ENCODE data around the gene ARMC5. TPM values are rescaled to one million over a fixed set of nuclear protein-coding genes. Genes with fewer than 3 reads are reported as not detected.
"Not testable (repeated sequence)": the region's sequence is repeated elsewhere in the genome, so short reads cannot be mapped to it uniquely, and the experiment has no call there.

Gene ARMC5, protein sequence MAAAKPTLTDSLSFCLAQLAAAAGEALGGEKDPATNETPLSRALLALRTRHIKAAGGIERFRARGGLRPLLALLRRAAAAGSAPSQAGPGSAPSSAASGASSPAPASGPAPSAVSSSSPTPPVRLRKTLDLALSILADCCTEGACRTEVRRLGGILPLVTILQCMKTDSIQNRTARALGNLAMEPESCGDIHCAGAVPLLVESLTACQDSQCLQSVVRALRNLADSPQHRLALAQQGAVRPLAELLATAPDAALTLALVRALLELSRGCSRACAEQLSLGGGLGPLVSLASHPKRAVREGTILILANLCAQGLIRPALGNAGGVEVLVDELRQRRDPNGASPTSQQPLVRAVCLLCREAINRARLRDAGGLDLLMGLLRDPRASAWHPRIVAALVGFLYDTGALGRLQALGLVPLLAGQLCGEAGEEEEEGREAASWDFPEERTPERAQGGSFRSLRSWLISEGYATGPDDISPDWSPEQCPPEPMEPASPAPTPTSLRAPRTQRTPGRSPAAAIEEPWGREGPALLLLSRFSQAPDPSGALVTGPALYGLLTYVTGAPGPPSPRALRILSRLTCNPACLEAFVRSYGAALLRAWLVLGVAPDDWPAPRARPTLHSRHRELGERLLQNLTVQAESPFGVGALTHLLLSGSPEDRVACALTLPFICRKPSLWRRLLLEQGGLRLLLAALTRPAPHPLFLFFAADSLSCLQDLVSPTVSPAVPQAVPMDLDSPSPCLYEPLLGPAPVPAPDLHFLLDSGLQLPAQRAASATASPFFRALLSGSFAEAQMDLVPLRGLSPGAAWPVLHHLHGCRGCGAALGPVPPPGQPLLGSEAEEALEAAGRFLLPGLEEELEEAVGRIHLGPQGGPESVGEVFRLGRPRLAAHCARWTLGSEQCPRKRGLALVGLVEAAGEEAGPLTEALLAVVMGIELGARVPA
- total RNA-seq, result 39.3 TPM

- peak; percentile 98 to 99 (median 98) for DNase-seq (ENCODE audit: low read depth in 2 of 3, low spot score in 2 of 3)
Measured at GRCh38 chr16:31458844-31459686, at the start of gene ARMC5. Gene ARMC5 (plus strand): TSS chr16:31459501. CDS start chr16:31459525, 24 bp downstream.

GRCh38 chr16:31410082-31410481, 49.2 kb upstream of the ARMC5 start:
- DNase-seq (ENCODE audit: low read depth in 2 of 3, low spot score in 2 of 3), result no peak

DNA sequence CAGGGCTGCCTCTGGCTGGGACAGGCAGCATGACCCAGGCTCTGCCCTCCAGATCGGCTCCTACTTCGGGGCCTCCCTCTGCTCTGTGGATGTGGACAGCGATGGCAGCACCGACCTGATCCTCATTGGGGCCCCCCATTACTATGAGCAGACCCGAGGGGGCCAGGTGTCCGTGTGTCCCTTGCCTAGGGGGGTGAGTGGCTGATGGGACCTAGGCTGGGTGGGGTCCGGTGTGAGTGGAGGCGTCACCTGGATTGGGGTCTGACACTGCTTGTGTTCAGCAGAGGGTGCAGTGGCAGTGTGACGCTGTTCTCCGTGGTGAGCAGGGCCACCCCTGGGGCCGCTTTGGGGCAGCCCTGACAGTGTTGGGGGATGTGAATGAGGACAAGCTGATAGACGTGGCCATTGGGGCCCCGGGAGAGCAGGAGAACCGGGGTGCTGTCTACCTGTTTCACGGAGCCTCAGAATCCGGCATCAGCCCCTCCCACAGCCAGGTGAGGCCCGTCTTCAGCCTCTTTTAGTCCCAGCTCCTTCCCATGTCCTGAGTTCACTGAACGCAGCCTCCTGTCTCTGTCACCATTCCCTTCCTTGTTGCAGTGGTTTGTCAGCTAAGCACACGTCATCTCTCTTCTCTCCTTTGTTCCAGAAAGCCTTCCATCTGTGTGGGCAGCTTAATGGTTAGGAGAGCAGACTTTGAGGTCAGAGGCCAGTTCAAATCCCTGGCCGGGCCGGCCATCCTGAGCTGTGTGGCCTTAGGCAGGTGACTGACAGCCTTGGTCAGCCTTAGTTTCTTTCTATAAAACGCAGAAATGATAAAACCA, 48.1 kb upstream of the ARMC5 start:
- DNase-seq (ENCODE audit: low read depth in 2 of 3, low spot score in 2 of 3), result no peak

DNA sequence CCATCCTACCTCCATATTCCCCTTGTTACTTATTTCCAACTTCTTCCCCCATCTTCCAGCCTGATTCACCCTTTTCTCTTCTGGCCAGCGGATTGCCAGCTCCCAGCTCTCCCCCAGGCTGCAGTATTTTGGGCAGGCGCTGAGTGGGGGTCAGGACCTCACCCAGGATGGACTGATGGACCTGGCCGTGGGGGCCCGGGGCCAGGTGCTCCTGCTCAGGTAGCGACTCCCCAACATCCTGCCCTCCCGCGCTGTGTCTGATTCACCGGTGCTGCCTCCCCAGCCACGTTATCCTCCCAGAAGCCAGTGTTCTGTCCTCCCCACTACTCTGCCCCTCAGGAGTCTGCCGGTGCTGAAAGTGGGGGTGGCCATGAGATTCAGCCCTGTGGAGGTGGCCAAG, 46.6 kb upstream of the ARMC5 start:
- DNase-seq (ENCODE audit: low read depth in 2 of 3, low spot score in 2 of 3), result no peak

GRCh38 chr16:31413381-31413780, 45.9 kb upstream of the ARMC5 start:
- no peak for DNase-seq (ENCODE audit: low read depth in 2 of 3, low spot score in 2 of 3)

GRCh38 chr16:31413943-31414342, 45.4 kb upstream of the ARMC5 start:
- no peak for DNase-seq (ENCODE audit: low read depth in 2 of 3, low spot score in 2 of 3)

DNA sequence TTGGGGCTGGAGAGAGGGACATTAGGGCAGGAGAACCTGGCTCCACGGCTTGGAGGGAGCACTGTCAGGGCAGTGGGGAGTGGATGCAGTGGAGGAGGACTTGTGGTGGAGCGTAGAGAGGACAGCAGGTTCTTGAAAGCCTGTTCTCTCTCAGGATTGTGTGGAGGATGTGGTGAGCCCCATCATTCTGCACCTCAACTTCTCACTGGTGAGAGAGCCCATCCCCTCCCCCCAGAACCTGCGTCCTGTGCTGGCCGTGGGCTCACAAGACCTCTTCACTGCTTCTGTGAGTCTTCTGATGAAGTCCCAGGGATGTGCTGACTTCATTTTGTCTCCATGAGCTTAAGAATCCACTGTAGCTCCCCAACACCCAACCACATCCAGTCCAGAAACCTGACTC, 44.6 kb upstream of the ARMC5 start:
- no peak for DNase-seq (ENCODE audit: low read depth in 2 of 3, low spot score in 2 of 3)

- no peak for DNase-seq (ENCODE audit: low read depth in 2 of 3, low spot score in 2 of 3)
Measured at GRCh38 chr16:31416371-31416770, 42.9 kb upstream of the ARMC5 start.

DNA sequence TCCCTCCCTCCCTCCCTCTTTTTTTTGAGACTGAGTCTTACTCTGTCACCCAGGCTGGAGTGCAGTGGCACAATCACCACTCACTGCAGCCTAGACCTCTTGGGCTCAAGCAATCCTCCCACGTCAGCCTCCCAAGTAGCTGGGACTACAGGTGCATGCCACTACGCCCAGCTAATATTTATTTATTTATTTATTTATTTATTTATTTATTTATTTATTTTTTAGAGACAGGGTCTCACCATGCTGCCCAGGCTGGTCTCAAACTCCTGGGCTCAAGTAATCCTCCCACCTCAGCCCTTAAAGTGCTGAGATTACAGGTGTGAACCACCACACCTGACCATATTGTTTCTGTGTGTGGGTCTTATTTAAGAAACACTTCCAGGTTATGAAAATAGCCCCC, 42.3 kb upstream of the ARMC5 start:
- DNase-seq (ENCODE audit: low read depth in 2 of 3, low spot score in 2 of 3), result not testable (repeated sequence)

GRCh38 chr16:31417916-31418315, 41.4 kb upstream of the ARMC5 start:
- DNase-seq (ENCODE audit: low read depth in 2 of 3, low spot score in 2 of 3), result no peak

DNA sequence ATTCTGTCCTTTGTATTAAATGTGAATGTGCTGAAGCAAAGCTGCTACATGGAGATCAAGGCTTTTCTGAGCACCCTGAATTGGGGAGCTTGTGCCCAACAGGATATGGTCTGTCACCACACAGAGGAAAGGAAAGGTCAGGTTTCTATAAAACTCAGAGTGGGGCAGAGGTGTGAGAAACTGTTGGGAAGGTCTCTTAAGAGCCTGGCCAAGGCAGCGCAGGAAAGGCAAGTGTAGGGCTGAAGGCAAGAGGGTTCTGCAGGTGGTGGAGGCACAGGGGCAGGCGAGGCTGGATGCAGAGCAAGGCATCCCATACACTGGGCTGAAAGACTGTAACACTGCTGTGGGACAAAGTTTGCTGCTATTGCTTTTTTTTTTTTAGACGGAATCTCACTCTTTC, 39.3 kb upstream of the ARMC5 start:
- no peak for DNase-seq (ENCODE audit: low read depth in 2 of 3, low spot score in 2 of 3)

DNA sequence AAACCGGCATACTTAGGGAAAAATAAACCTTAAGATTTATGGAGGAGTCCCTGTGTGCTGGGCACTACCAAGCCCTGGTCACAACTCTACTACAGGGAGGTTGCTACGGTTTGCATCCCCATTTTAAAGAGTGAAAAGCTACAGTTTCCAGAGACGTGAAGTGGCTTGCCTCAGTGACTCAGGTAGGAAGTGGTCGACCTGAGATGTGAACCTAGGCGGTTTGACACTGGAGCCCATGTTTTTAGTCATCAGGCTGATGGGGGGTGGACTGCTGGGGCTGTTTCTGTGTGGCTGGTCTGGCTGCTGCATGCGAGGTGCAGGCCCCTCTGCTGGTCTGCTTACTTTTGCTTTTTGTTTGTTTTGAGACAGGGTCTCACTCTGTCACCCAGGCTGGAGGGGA, 37.7 kb upstream of the ARMC5 start:
- no peak for DNase-seq (ENCODE audit: low read depth in 2 of 3, low spot score in 2 of 3)

DNA sequence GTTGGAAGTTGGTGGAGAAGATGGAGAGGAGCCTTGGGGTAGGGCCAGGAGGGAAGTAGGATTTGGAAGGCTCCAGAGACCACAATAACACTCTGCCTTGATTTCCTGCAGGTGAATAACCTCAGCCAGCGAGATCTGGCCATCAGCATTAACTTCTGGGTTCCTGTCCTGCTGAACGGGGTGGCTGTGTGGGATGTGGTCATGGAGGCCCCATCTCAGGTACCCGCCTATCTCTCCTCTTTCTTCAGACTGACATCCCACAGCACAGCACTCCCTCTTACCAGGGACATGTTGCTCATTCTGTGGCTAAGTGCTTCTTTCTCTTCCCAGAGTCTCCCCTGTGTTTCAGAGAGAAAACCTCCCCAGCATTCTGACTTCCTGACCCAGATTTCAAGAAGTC, 36.1 kb upstream of the ARMC5 start:
- DNase-seq (ENCODE audit: low read depth in 2 of 3, low spot score in 2 of 3), result no peak

DNA sequence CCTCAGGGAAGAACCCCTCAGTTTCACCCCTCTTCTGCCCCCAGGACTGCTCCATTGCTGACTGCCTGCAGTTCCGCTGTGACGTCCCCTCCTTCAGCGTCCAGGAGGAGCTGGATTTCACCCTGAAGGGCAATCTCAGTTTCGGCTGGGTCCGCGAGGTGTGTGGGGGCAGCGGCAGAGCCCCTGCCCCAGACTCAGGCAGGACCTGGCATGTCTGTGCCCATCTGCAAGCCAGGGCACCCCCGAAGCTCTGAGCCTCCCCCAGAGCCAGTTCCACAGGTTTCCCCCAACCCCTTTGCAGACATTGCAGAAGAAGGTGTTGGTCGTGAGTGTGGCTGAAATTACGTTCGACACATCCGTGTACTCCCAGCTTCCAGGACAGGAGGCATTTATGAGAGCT, 35.5 kb upstream of the ARMC5 start:
- no peak for DNase-seq (ENCODE audit: low read depth in 2 of 3, low spot score in 2 of 3)

DNA sequence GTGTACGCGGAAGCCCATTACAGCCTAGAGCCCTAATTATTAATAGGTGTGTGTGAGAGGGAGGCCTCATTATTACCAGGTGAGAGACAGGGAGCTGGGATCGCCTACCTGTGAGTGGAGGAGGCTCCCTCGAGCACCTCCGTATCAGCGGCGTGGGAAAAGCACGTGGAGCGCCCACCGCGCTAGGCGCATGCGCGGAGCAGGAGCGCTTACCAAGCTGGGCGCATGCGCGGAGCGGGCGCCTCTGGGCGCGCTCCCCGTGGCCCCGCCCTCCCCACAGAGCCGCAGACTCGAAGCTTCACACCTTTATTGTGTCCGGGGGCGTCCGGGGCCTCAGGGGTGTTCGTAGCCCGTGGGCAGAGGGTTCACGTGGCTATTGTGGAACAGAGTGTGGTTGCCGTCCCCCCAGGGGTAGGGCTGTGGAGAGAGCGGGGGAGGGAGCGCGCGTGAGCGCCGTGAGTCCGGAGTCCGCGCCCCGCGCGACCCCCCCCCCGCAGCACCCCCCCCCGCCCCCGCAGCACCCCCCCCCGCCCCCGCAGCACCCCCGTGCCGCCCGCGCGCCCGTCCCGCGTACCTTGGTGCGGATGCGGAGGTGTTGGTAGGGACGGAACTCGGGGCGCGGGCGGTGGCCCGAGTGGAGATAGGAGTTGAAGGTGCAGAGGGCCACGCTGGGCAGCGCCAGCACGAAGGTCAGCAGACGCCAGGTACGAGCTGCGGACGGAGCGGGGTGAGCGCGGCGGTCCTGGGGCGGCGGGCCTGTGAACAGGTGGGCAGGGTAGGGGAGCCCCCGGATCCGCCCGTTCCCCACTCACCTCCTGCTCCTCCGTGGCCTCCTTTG, 31.6 kb upstream of the ARMC5 start:
- DNase-seq (ENCODE audit: low read depth in 2 of 3, low spot score in 2 of 3), result peak; percentile 44 to 53 (median 47)

DNA sequence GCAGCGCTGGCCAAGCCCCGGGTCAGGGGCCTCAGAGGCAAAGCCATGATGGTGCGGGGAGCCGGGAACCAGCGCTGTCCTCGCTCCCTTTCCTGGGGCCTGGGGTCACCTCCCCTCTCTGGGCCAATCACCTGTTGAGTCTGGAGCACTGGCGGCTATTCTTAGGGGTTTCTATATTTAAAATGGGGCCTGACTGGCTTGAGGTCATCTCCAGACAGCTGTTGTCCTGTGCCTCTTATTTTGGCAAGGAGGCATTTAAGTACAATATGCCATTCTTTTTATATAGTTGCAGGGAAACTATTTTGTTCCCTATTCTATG, 31.1 kb upstream of the ARMC5 start, which contains the start of gene COX6A2:
Gene COX6A2, minus strand, starts transcription at position 82 of the 319 bp plus-strand sequence. Its CDS starts 35 bp downstream, at position 47.
- DNase-seq (ENCODE audit: low read depth in 2 of 3, low spot score in 2 of 3), result no peak

- no peak for DNase-seq (ENCODE audit: low read depth in 2 of 3, low spot score in 2 of 3)
Measured at GRCh38 chr16:31428638-31429247, 30.6 kb upstream of the ARMC5 start.

DNA sequence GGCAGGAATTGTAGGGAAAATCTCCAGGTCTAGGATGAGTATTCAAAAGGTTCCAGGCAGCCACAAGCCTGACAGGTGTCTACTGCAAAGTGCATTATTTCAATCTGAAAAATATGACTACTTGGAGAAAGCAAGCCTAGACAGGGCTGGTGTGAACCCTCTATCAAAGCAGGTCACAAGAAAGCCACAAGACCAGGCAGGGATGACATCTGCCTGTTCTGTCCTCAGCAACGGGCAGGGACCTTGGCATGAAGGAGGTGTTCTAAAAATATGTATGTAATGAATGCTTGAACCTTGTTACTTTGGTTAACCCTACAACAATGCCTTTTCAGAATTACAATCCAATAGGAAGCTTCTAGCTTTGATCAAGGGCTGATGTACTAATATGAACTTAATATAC, 30.0 kb upstream of the ARMC5 start:
- no peak for DNase-seq (ENCODE audit: low read depth in 2 of 3, low spot score in 2 of 3)

DNA sequence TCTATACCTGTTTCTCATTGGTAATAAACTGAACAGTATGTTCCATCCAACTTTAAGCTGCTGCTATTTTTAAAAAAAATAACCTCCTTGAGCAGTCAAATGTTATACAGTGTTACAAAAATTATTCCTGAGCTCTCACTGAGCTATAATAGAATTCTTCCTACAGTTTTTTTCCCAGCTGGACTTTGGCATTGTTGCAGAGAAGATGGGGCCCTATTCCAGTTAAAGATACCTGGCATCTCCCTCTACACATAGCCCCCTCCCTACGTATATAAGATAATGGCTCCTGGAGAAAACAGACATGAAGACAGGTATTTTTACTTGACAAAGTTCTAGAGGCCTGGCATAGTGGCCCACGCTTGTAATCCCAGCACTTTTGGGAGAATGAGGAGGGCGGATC, 29.5 kb upstream of the ARMC5 start:
- DNase-seq (ENCODE audit: low read depth in 2 of 3, low spot score in 2 of 3), result no peak
